Body of pancreas (tissue), 4 donors: ENCODE data around the gene ZFR2.

Experiments
- CTCF ChIP-seq, 7 experiments: fragments of 450-650 bp in 4 of 7; fragments of 200-600 bp in 3 of 7; sonication (generic) in 3 of 7; IDR thresholded peaks; one replicate each; pipeline ENCODE4 v1.5.1; 2016 to 2019; ENCODE audit warnings: antibody characterized with exemption in 7 of 7
- POLR2A ChIP-seq, 3 donors: fragments of 450-650 bp; IDR thresholded peaks; one replicate each; pipeline ENCODE4 v1.6.1; 2016; ENCODE audit warnings: antibody characterized with exemption in 3 of 3, mild to moderate bottlenecking in 2 of 3

- TF ChIP-seq POLR2A (IDR thresholded peaks at IDR 0.05) (no peak), CTCF (IDR thresholded peaks at IDR 0.05) (no peak)
Observed at GRCh38 chr19:3778899-3779723, 89.7 kb downstream of the ZFR2 start.
